IMR-90 (cell line): ENCODE measurements around the gene ADH5. TPM values are rescaled to one million over a fixed set of nuclear protein-coding genes. Genes with fewer than 3 reads are reported as not detected.

Experiments used
- ATAC-seq: fragments of 200-7000 bp; cut with Tn5 transposase; 2 replicates; pipeline ENCODE4 v1.9.1; 2020; ENCODE audit warnings: low read depth, mild to moderate bottlenecking, moderate library complexity
- BruUV-seq: library from RNA; stranded (reverse); fragments of 400-500 nt; replicated peaks from 2 replicates; lab custom pipeline; 2021; lab: Mats Ljungman, UMichigan
- CTCF ChIA-PET: fragments of 300-600 bp; formaldehyde crosslinking; extraction: SDS; loops from one replicate; lab custom pipeline; 2021; ENCODE audit warnings: antibody characterized with exemption; lab: Yijun Ruan, JAX
- POLR2A ChIA-PET: fragments of 300-600 bp; sonication (Branson Sonifier 250); formaldehyde crosslinking; loops from one replicate; lab custom pipeline; 2022; ENCODE audit warnings: antibody characterized with exemption; ENCODE audit not compliant: unreplicated experiment; lab: Charles Lee
- DNase-seq: peaks from one replicate; pipeline ENCODE4 v3.0.0; 2013
- H2AFZ ChIP-seq: replicated peaks from 2 replicates; pipeline ENCODE3; 2013; ENCODE audit warnings: low read length, mild to moderate bottlenecking; ENCODE audit not compliant: poor library complexity
- H2AK5ac ChIP-seq: 2 replicates; pipeline ENCODE4 v1.6.1; 2013; ENCODE audit warnings: low read depth, low read length, inconsistent platforms
- H2AK9ac ChIP-seq: replicated peaks from 2 replicates; pipeline ENCODE3; 2013; ENCODE audit warnings: mild to moderate bottlenecking, low read depth, low read length, moderate library complexity; ENCODE audit not compliant: poor library complexity
- H2BK120ac ChIP-seq: 2 replicates; pipeline ENCODE4 v1.6.1; 2013; ENCODE audit warnings: low read depth, low read length, inconsistent platforms
- H2BK15ac ChIP-seq: 3 replicates; pipeline ENCODE4 v1.6.1; 2013; ENCODE audit warnings: low read depth, low read length, inconsistent platforms
- H2BK20ac ChIP-seq: 2 replicates; pipeline ENCODE4 v1.6.1; 2013; ENCODE audit warnings: low read depth, mild to moderate bottlenecking, inconsistent platforms, low read length, moderate library complexity
- H2BK5ac ChIP-seq: 2 replicates; pipeline ENCODE4 v1.6.1; 2013; ENCODE audit warnings: mild to moderate bottlenecking, low read depth, low read length, inconsistent platforms; ENCODE audit not compliant: poor library complexity, severe bottlenecking
- H3K14ac ChIP-seq: replicated peaks from 2 replicates; pipeline ENCODE4 v1.6.1; 2013; ENCODE audit warnings: low read depth, low read length, inconsistent platforms
- H3K18ac ChIP-seq: 2 replicates; pipeline ENCODE4 v1.6.1; 2013; ENCODE audit warnings: low read depth, low read length, control low read depth
- H3K23ac ChIP-seq: 2 replicates; pipeline ENCODE4 v1.6.1; 2013; ENCODE audit warnings: low read depth, low read length, inconsistent platforms
- H3K27ac ChIP-seq: 2 replicates; pipeline ENCODE4 v1.5.1; 2013; ENCODE audit warnings: mild to moderate bottlenecking, control low read depth, low read length; ENCODE audit not compliant: insufficient read depth
- H3K27me3 ChIP-seq: 2 replicates; pipeline ENCODE4 v1.6.1; 2013; ENCODE audit warnings: low read length; ENCODE audit not compliant: control insufficient read depth, insufficient read depth
- H3K36me3 ChIP-seq: 2 replicates; pipeline ENCODE4 v1.6.1; 2013; ENCODE audit warnings: low read length, mixed read lengths; ENCODE audit not compliant: control insufficient read depth, insufficient read depth
- H3K4ac ChIP-seq: 2 replicates; pipeline ENCODE4 v1.6.1; 2013; ENCODE audit warnings: low read depth, low read length, inconsistent platforms
- H3K4me1 ChIP-seq: 2 replicates; pipeline ENCODE4 v1.6.1; 2013; ENCODE audit warnings: low read length, mixed read lengths; ENCODE audit not compliant: control insufficient read depth, insufficient read depth
- H3K4me2 ChIP-seq: 2 replicates; pipeline ENCODE4 v1.6.1; 2013; ENCODE audit warnings: low read depth, mild to moderate bottlenecking, control low read depth, low read length, moderate library complexity
- H3K4me3 ChIP-seq: 2 replicates; pipeline ENCODE4 v1.5.1; 2013; ENCODE audit warnings: low read depth, mild to moderate bottlenecking, control low read depth, low read length, moderate library complexity; ENCODE audit not compliant: insufficient read depth
- H3K56ac ChIP-seq: 2 replicates; pipeline ENCODE4 v1.6.1; 2013; ENCODE audit warnings: low read length, inconsistent platforms; ENCODE audit not compliant: insufficient read depth; ENCODE audit errors: extremely low read depth
- H3K79me1 ChIP-seq, 2 experiments: 2 replicates each; pipeline ENCODE4 v1.6.1; 2013; ENCODE audit warnings: low read length in 2 of 2, inconsistent platforms in 1 of 2, low read depth in 1 of 2
- H3K9ac ChIP-seq: 2 replicates; pipeline ENCODE4 v1.6.1; 2013; ENCODE audit warnings: low read depth, low read length, control low read depth
- H3K9me1 ChIP-seq: 2 replicates; pipeline ENCODE4 v1.6.1; 2013; ENCODE audit warnings: low read length, inconsistent platforms; ENCODE audit not compliant: insufficient read depth
- H3K9me3 ChIP-seq: 2 replicates; pipeline ENCODE4 v1.6.1; 2013; ENCODE audit warnings: low read length; ENCODE audit not compliant: control insufficient read depth, insufficient read depth
- H4K20me1 ChIP-seq: 2 replicates; pipeline ENCODE4 v1.6.1; 2013; ENCODE audit warnings: low read length, inconsistent platforms; ENCODE audit not compliant: insufficient read depth
- H4K5ac ChIP-seq: 2 replicates; pipeline ENCODE4 v1.6.1; 2013; ENCODE audit warnings: mild to moderate bottlenecking, low read depth, low read length, control low read depth
- H4K8ac ChIP-seq, 2 experiments: 2 replicates each; pipeline ENCODE4 v1.6.1; 2013; ENCODE audit warnings: low read depth in 2 of 2, low read length in 2 of 2, control low read depth in 1 of 2, inconsistent platforms in 1 of 2
- H4K91ac ChIP-seq: 2 replicates; pipeline ENCODE4 v1.6.1; 2013; ENCODE audit warnings: low read depth, low read length, inconsistent platforms; ENCODE audit not compliant: insufficient read depth
- BHLHE40 ChIP-seq: fragments of 150-350 bp; IDR thresholded peaks from 2 replicates; pipeline ENCODE4 v1.6.1; 2016; ENCODE audit warnings: mild to moderate bottlenecking, low read depth, low read length
- CEBPB ChIP-seq: IDR thresholded peaks from 2 replicates; pipeline ENCODE4 v1.6.1; 2012; ENCODE audit warnings: low read depth, low read length, improper control_type of control experiment
- CHD1 ChIP-seq: IDR thresholded peaks from 2 replicates; pipeline ENCODE4 v1.6.1; 2012; ENCODE audit warnings: low read depth, low read length, improper control_type of control experiment
- FOS ChIP-seq: fragments of 150-350 bp; IDR thresholded peaks from 2 replicates; pipeline ENCODE4 v1.6.1; 2016; ENCODE audit warnings: low read depth, low read length
- MAFK ChIP-seq: IDR thresholded peaks from 2 replicates; pipeline ENCODE4 v1.6.1; 2012; ENCODE audit warnings: low read depth, low read length, improper control_type of control experiment
- MAZ ChIP-seq: IDR thresholded peaks from 2 replicates; pipeline ENCODE4 v1.6.1; 2012; ENCODE audit warnings: low read depth, mild to moderate bottlenecking, low read length, improper control_type of control experiment, moderate library complexity, borderline replicate concordance
- MXI1 ChIP-seq: IDR thresholded peaks from 2 replicates; pipeline ENCODE4 v1.6.1; 2012; ENCODE audit warnings: low read depth, mild to moderate bottlenecking, low read length, moderate library complexity, borderline replicate concordance
- NFE2L2 ChIP-seq: fragments of 150-350 bp; IDR thresholded peaks from 2 replicates; pipeline ENCODE4 v1.6.1; 2016; ENCODE audit warnings: low read depth, mild to moderate bottlenecking, low read length
- POLR2A ChIP-seq: IDR thresholded peaks from 2 replicates; pipeline ENCODE4 v1.6.1; 2012; ENCODE audit warnings: mild to moderate bottlenecking, low read depth, low read length
- RAD21 ChIP-seq: IDR thresholded peaks from 2 replicates; pipeline ENCODE4 v1.6.1; 2012; ENCODE audit warnings: low read length, improper control_type of control experiment
- RCOR1 ChIP-seq: IDR thresholded peaks from 2 replicates; pipeline ENCODE4 v1.6.1; 2012; ENCODE audit warnings: mild to moderate bottlenecking, low read length, improper control_type of control experiment; ENCODE audit not compliant: insufficient replicate concordance
- RFX5 ChIP-seq: IDR thresholded peaks from 2 replicates; pipeline ENCODE4 v1.8.0; 2012; ENCODE audit warnings: low read depth, mild to moderate bottlenecking, low read length, moderate library complexity
- SMC3 ChIP-seq: fragments of 150-350 bp; IDR thresholded peaks from 2 replicates; pipeline ENCODE4 v1.6.1; 2016; ENCODE audit warnings: low read depth, mild to moderate bottlenecking, antibody characterized with exemption, low read length, moderate library complexity
- WGBS, 2 experiments: methylation state at CpG; one replicate each; pipeline versions ENCODE4 v1.1.5 to v1.1.7; 2013; ENCODE audit warnings: missing lambda C conversion rate in 2 of 2; ENCODE audit not compliant: insufficient read length in 1 of 2; ENCODE audit errors: extremely low coverage in 2 of 2; 5-methylcytosine and 5-hydroxymethylcytosine counted together
- dilution Hi-C: fragments of 300-500 bp; cut with HindIII; formaldehyde crosslinking; loops from one replicate; pipeline ENCODE4 v1.14.3; 2018; ENCODE audit warnings: low sequenced_read_pairs; ENCODE audit not compliant: unreplicated experiment
- in situ Hi-C: fragments of 300-500 bp; cut with MboI; formaldehyde crosslinking; loops from 3 replicates; pipeline ENCODE4 v1.14.3; 2019; ENCODE audit warnings: low sequenced_read_pairs, inconsistent platforms, mixed read lengths
- intact Hi-C: fragments of 100-400 bp; cut with micrococcal nuclease; formaldehyde crosslinking; loops from 2 replicates; pipeline ENCODE4 v1.10.0; 2022
- polyA plus RNA-seq, 3 experiments: library from polyadenylated mRNA; depleted of rRNA; stranded (reverse); fragments of >200 nt; gene quantifications; 2 replicates each; pipeline ENCODE4 v1.2.3, GENCODE V29; 2012; ENCODE audit warnings: low replicate concordance in 1 of 3
- total RNA-seq: library from RNA; depleted of rRNA; stranded (reverse); fragments of >200 nt; gene quantifications from 2 replicates; pipeline ENCODE4 v1.2.3, GENCODE V29; 2012
- TF ChIP-seq, protein P1 (sequence below): fragments of 150-350 bp; IDR thresholded peaks from 2 replicates; pipeline ENCODE4 v1.6.1; 2016; ENCODE audit warnings: low read depth, mild to moderate bottlenecking, low read length, moderate library complexity, borderline replicate concordance
- TF ChIP-seq, protein P2 (sequence below): fragments of 150-350 bp; IDR thresholded peaks from 2 replicates; pipeline ENCODE4 v1.6.1; 2017; ENCODE audit warnings: mild to moderate bottlenecking, antibody characterized with exemption, low read length, low read depth
- TF ChIP-seq, protein P3 (sequence below): conservative IDR thresholded peaks from 2 replicates; pipeline ENCODE4 v1.5.1; 2012; ENCODE audit warnings: mild to moderate bottlenecking, low read depth, low read length, improper control_type of control experiment

The ADH5 gene
- total and polyA plus RNA-seq, 2 of the 4 experiments (the other 2 are of a cell fraction), result 140 to 178 TPM

- H3K27ac ChIP-seq, result peak overlapping the region; percentile 62; the same call in 1 of the 2 replicates
- peak overlapping the region; percentile 41 for H3K18ac ChIP-seq
- TF ChIP-seq, protein P1, sequence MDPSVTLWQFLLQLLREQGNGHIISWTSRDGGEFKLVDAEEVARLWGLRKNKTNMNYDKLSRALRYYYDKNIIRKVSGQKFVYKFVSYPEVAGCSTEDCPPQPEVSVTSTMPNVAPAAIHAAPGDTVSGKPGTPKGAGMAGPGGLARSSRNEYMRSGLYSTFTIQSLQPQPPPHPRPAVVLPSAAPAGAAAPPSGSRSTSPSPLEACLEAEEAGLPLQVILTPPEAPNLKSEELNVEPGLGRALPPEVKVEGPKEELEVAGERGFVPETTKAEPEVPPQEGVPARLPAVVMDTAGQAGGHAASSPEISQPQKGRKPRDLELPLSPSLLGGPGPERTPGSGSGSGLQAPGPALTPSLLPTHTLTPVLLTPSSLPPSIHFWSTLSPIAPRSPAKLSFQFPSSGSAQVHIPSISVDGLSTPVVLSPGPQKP, result no peak
- no peak for TF ChIP-seq POLR2A
- TF ChIP-seq MXI1, result no peak
- TF ChIP-seq MAFK, result no peak
- TF ChIP-seq CHD1, result no peak
- TF ChIP-seq BHLHE40, result no peak
- TF ChIP-seq MAZ, result no peak
- no peak for TF ChIP-seq FOS
- no peak for TF ChIP-seq RAD21
- no peak for TF ChIP-seq SMC3
- no peak for TF ChIP-seq CEBPB
- no peak for TF ChIP-seq RFX5
- TF ChIP-seq, protein P2, sequence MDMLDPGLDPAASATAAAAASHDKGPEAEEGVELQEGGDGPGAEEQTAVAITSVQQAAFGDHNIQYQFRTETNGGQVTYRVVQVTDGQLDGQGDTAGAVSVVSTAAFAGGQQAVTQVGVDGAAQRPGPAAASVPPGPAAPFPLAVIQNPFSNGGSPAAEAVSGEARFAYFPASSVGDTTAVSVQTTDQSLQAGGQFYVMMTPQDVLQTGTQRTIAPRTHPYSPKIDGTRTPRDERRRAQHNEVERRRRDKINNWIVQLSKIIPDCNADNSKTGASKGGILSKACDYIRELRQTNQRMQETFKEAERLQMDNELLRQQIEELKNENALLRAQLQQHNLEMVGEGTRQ, result no peak
- no peak for TF ChIP-seq NFE2L2
- no peak for TF ChIP-seq RCOR1
- TF ChIP-seq, protein P3, sequence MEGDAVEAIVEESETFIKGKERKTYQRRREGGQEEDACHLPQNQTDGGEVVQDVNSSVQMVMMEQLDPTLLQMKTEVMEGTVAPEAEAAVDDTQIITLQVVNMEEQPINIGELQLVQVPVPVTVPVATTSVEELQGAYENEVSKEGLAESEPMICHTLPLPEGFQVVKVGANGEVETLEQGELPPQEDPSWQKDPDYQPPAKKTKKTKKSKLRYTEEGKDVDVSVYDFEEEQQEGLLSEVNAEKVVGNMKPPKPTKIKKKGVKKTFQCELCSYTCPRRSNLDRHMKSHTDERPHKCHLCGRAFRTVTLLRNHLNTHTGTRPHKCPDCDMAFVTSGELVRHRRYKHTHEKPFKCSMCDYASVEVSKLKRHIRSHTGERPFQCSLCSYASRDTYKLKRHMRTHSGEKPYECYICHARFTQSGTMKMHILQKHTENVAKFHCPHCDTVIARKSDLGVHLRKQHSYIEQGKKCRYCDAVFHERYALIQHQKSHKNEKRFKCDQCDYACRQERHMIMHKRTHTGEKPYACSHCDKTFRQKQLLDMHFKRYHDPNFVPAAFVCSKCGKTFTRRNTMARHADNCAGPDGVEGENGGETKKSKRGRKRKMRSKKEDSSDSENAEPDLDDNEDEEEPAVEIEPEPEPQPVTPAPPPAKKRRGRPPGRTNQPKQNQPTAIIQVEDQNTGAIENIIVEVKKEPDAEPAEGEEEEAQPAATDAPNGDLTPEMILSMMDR, result no peak
- peak overlapping the region; percentile 60 for H4K5ac ChIP-seq
- H4K91ac ChIP-seq, result no peak overlapping the region
- peak overlapping the region; percentile 55 for H3K9ac ChIP-seq
- dilution Hi-C loops, result no loop called here
- no peak overlapping the region for H2BK20ac ChIP-seq
- no peak overlapping the region for H3K56ac ChIP-seq
- peak overlapping the region; percentile 40; the same call in 1 of the 2 replicates for H3K23ac ChIP-seq
- intact Hi-C loops, result no loop called here
- ATAC-seq, result no peak
- CTCF ChIA-PET, result interaction anchor here (0.7 to 0.8 kb wide), 2 partner anchors 314 to 821 kb away, joined by 3 to 5 read pairs; no protein-coding TSS in a partner anchor
- no peaks in the 10 kb centered on the region for H3K9me1 ChIP-seq
- no peaks in the 10 kb centered on the region for H3K9me3 ChIP-seq
- BruUV-seq, result no TSS peak
- in situ Hi-C loops, result no loop called here
- no peak overlapping the region for H2BK15ac ChIP-seq
- no peak for DNase-seq
- no peaks in the 10 kb centered on the region for H3K36me3 ChIP-seq
- peaks cover 2% of the 10 kb centered on the region; the same call in 1 of the 2 replicates for H3K4me1 ChIP-seq
- peak overlapping the region; percentile 34 for H2BK5ac ChIP-seq
- peak overlapping the region; percentile 48; the same call in 1 of the 2 replicates for H3K4ac ChIP-seq
- no peak overlapping the region for H2AK5ac ChIP-seq
- POLR2A ChIA-PET, result no interaction called here
- WGBS, 2 experiments, result no CpG with 5 or more reads among the region's 2 CpGs
- H2BK120ac ChIP-seq, result no peak overlapping the region
- H4K8ac ChIP-seq, result no peak overlapping the region
- no peak overlapping the region for H2AFZ ChIP-seq
- H2AK9ac ChIP-seq, result no peak overlapping the region
- H3K79me1 ChIP-seq, result peaks cover 11 to 14% of the 10 kb centered on the region in 2 experiments
- H4K20me1 ChIP-seq, result no peaks in the 10 kb centered on the region; the same call in 1 of the 2 replicates
- peak overlapping the region; percentile 94 for H3K4me2 ChIP-seq
- 0 out of 2 replicates have a peak overlapping the region, but pooled peaks have one; percentile 40 for H3K14ac ChIP-seq
- no peak overlapping the region for H3K4me3 ChIP-seq
- H3K27me3 ChIP-seq, result no peaks in the 10 kb centered on the region
Observed at GRCh38 chr4:99091216-99091575, 2.6 kb upstream of the ADH5 start.
